H1 (cell line): ENCODE data around the gene ENTPD2. TPM values are rescaled to one million over a fixed set of nuclear protein-coding genes. Genes with fewer than 3 reads are reported as not detected.

Experiments used
- CTCF ChIA-PET: fragments of 300-600 bp; sonication (Branson Sonifier 250); formaldehyde crosslinking; loops from one replicate; lab custom pipeline; 2021; ENCODE audit not compliant: partially characterized antibody; lab: Charles Lee
- POLR2A ChIA-PET: fragments of 300-600 bp; sonication (Branson Sonifier 250); formaldehyde crosslinking; loops from one replicate; lab custom pipeline; 2021; ENCODE audit warnings: inconsistent platforms; ENCODE audit not compliant: partially characterized antibody; lab: Charles Lee
- DNase-seq, 2 experiments: peaks; one replicate each; pipeline versions ENCODE4 v3.0.0 to v3.0.0-alpha.2; 2010 to 2022; ENCODE audit warnings: low spot score in 2 of 2, low read depth in 1 of 2, mixed read lengths in 1 of 2
- FAIRE-seq: peaks from 2 replicates; lab custom pipeline; 2011; peaks lifted over from hg19 to GRCh38; lab: Jason Lieb, UNC
- H2AFZ ChIP-seq: 2 replicates; pipeline ENCODE4 v1.8.1; 2012; ENCODE audit warnings: low read length, inconsistent platforms
- H2AK5ac ChIP-seq: 2 replicates; pipeline ENCODE4 v1.6.1; 2013; ENCODE audit warnings: low read depth, low read length
- H2BK120ac ChIP-seq: replicated peaks from 2 replicates; pipeline ENCODE3; 2013; ENCODE audit warnings: low read depth, low read length, inconsistent platforms
- H2BK12ac ChIP-seq: 2 replicates; pipeline ENCODE4 v1.6.1; 2013; ENCODE audit warnings: low read depth, low read length
- H2BK15ac ChIP-seq: 2 replicates; pipeline ENCODE4 v1.6.1; 2013; ENCODE audit warnings: low read length
- H2BK20ac ChIP-seq: 2 replicates; pipeline ENCODE4 v1.6.1; 2013; ENCODE audit warnings: low read length
- H2BK5ac ChIP-seq: 2 replicates; pipeline ENCODE4 v1.6.1; 2013; ENCODE audit warnings: low read depth, low read length
- H3K14ac ChIP-seq: 2 replicates; pipeline ENCODE4 v1.6.1; 2013; ENCODE audit warnings: inconsistent platforms; ENCODE audit not compliant: insufficient read length
- H3K18ac ChIP-seq: 2 replicates; pipeline ENCODE4 v1.6.1; 2013; ENCODE audit warnings: low read length; ENCODE audit errors: extremely low read depth
- H3K23ac ChIP-seq: 2 replicates; pipeline ENCODE4 v1.6.1; 2013; ENCODE audit warnings: inconsistent platforms; ENCODE audit not compliant: insufficient read length
- H3K23me2 ChIP-seq: 2 replicates; pipeline ENCODE4 v1.6.1; 2013; ENCODE audit warnings: low read depth, low read length
- H3K27ac ChIP-seq: 2 replicates; pipeline ENCODE4 v1.6.1; 2011; ENCODE audit warnings: low read depth, low read length, inconsistent platforms
- H3K27me3 ChIP-seq, 4 experiments: replicated peaks in 1 of 4; 1 replicate in 1 of 4; 2 replicates in 3 of 4; pipeline versions ENCODE4 v1.6.1 to v1.8.1; 2011 to 2013; ENCODE audit warnings: low read length in 3 of 4, mild to moderate bottlenecking in 3 of 4, inconsistent platforms in 2 of 4, mixed read lengths in 2 of 4, moderate library complexity in 1 of 4; ENCODE audit not compliant: control insufficient read depth in 3 of 4, insufficient read depth in 3 of 4; ENCODE audit errors: extremely low read depth in 1 of 4
- H3K36me3 ChIP-seq, 4 experiments: 2 replicates each; pipeline versions ENCODE4 v1.6.1 to v1.8.1; 2011 to 2013; ENCODE audit warnings: mild to moderate bottlenecking in 4 of 4, low read length in 3 of 4, moderate library complexity in 2 of 4, control low read depth in 1 of 4, inconsistent platforms in 1 of 4; ENCODE audit not compliant: insufficient read depth in 4 of 4, control insufficient read depth in 2 of 4
- H3K4ac ChIP-seq: replicated peaks from 2 replicates; pipeline ENCODE3; 2013; ENCODE audit warnings: low read length, low read depth, mixed read lengths, inconsistent platforms; ENCODE audit not compliant: insufficient read length
- H3K4me1 ChIP-seq, 4 experiments: replicated peaks in 1 of 4; 1 replicate in 1 of 4; 2 replicates in 3 of 4; pipeline versions ENCODE4 v1.6.1 to v1.8.1; 2011 to 2013; ENCODE audit warnings: low read length in 3 of 4, inconsistent platforms in 2 of 4, mixed read lengths in 1 of 4; ENCODE audit not compliant: insufficient read depth in 4 of 4, control insufficient read depth in 3 of 4
- H3K4me2 ChIP-seq, 2 experiments: 2 replicates each; pipeline versions ENCODE4 v1.6.1 to v1.8.1; 2011 to 2013; ENCODE audit warnings: low read depth in 2 of 2, low read length in 2 of 2, control low read depth in 1 of 2, inconsistent platforms in 1 of 2, mild to moderate bottlenecking in 1 of 2; ENCODE audit not compliant: insufficient read depth in 1 of 2
- H3K4me3 ChIP-seq, 4 experiments: fragments of 200-600, 300-600 bp in 1 of 4; sonication (generic), shearing (Covaris generic), sonication (Bioruptor Twin) in 1 of 4; 2 replicates each; pipeline versions ENCODE4 v1.5.1 to v1.8.1; 2011 to 2016; ENCODE audit warnings: low read length in 4 of 4, low read depth in 3 of 4, control low read depth in 2 of 4, inconsistent platforms in 2 of 4, mild to moderate bottlenecking in 2 of 4, mixed read lengths in 1 of 4, moderate library complexity in 1 of 4; ENCODE audit not compliant: insufficient read depth in 2 of 4; ENCODE audit errors: extremely low read depth in 1 of 4
- H3K56ac ChIP-seq: replicated peaks from 2 replicates; pipeline ENCODE3; 2013; ENCODE audit warnings: low read depth, mild to moderate bottlenecking, mixed read lengths, low read length, inconsistent platforms; ENCODE audit not compliant: insufficient read length
- H3K79me1 ChIP-seq: 2 replicates; pipeline ENCODE4 v1.6.1; 2013; ENCODE audit warnings: low read depth, low read length, control low read depth
- H3K79me2 ChIP-seq, 2 experiments: 2 replicates each; pipeline versions ENCODE4 v1.6.1 to v1.8.1; 2012 to 2013; ENCODE audit warnings: low read length in 2 of 2, mild to moderate bottlenecking in 2 of 2, inconsistent platforms in 1 of 2; ENCODE audit not compliant: insufficient read depth in 2 of 2, control insufficient read depth in 1 of 2
- H3K9ac ChIP-seq, 4 experiments: replicated peaks in 1 of 4; 1 replicate in 1 of 4; 2 replicates in 3 of 4; pipeline versions ENCODE4 v1.6.1 to v1.8.1; 2011 to 2013; ENCODE audit warnings: low read depth in 3 of 4, low read length in 3 of 4, control low read depth in 2 of 4, mild to moderate bottlenecking in 2 of 4, moderate library complexity in 2 of 4, inconsistent platforms in 1 of 4; ENCODE audit errors: extremely low read depth in 1 of 4
- H3K9me3 ChIP-seq, 2 experiments: 2 replicates each; pipeline versions ENCODE4 v1.6.1 to v1.8.1; 2012 to 2013; ENCODE audit warnings: mild to moderate bottlenecking in 2 of 2, moderate library complexity in 2 of 2, control low read depth in 1 of 2, inconsistent platforms in 1 of 2, low read depth in 1 of 2, low read length in 1 of 2, mixed read lengths in 1 of 2; ENCODE audit not compliant: insufficient read depth in 2 of 2
- H4K20me1 ChIP-seq, 2 experiments: replicated peaks in 1 of 2; 2 replicates each; pipeline versions ENCODE3 to v1.8.1; 2011 to 2013; ENCODE audit warnings: inconsistent platforms in 2 of 2, low read length in 2 of 2, mild to moderate bottlenecking in 1 of 2; ENCODE audit not compliant: insufficient read depth in 2 of 2, control insufficient read depth in 1 of 2
- H4K5ac ChIP-seq: 2 replicates; pipeline ENCODE4 v1.6.1; 2013; ENCODE audit warnings: low read length, low read depth, mixed read lengths, inconsistent platforms; ENCODE audit not compliant: insufficient read length
- H4K8ac ChIP-seq: 2 replicates; pipeline ENCODE4 v1.8.0; 2013; ENCODE audit warnings: mild to moderate bottlenecking, moderate library complexity, low read length, inconsistent platforms; ENCODE audit not compliant: insufficient read depth; ENCODE audit errors: extremely low read depth
- H4K91ac ChIP-seq: replicated peaks from 2 replicates; pipeline ENCODE3; 2013; ENCODE audit warnings: low read length, mixed read lengths, inconsistent platforms; ENCODE audit not compliant: insufficient read length
- CTBP2 ChIP-seq: IDR thresholded peaks from 2 replicates; pipeline ENCODE4 v1.7.0; 2011; ENCODE audit warnings: borderline replicate concordance, mild to moderate bottlenecking, moderate library complexity, mixed read lengths, low read length; ENCODE audit not compliant: insufficient read depth, insufficient read length
- HDAC2 ChIP-seq, 2 experiments: fragments of 300-600 bp in 1 of 2; sonication (generic) in 1 of 2; IDR thresholded peaks; 2 replicates each; pipeline ENCODE4 v1.6.1; 2011 to 2012; ENCODE audit warnings: low read depth in 2 of 2, low read length in 2 of 2, mild to moderate bottlenecking in 2 of 2, moderate library complexity in 2 of 2, borderline replicate concordance in 1 of 2, inconsistent platforms in 1 of 2
- JUND ChIP-seq: IDR thresholded peaks from 2 replicates; pipeline ENCODE4 v1.6.1; 2011; ENCODE audit warnings: mild to moderate bottlenecking, improper control_type of control experiment, low read length
- KDM4A ChIP-seq: IDR thresholded peaks from one replicate; pipeline ENCODE4 v1.7.1; 2012; ENCODE audit warnings: low read depth, mild to moderate bottlenecking, moderate library complexity, low read length, inconsistent platforms; ENCODE audit not compliant: severe bottlenecking
- MAFK ChIP-seq: IDR thresholded peaks from 2 replicates; pipeline ENCODE4 v1.6.1; 2012; ENCODE audit warnings: low read depth, mild to moderate bottlenecking, improper control_type of control experiment, low read length
- RFX5 ChIP-seq: IDR thresholded peaks from 2 replicates; pipeline ENCODE4 v1.6.1; 2011; ENCODE audit warnings: low read depth, low read length, improper control_type of control experiment, borderline replicate concordance
- RNF2 ChIP-seq: fragments of 200-900, 300-1000 bp; sonication (generic); IDR thresholded peaks from 2 replicates; pipeline ENCODE4 v1.7.1; 2016; ENCODE audit warnings: borderline replicate concordance, low read depth, mild to moderate bottlenecking, antibody characterized with exemption, low read length; ENCODE audit not compliant: poor library complexity, severe bottlenecking; ENCODE audit errors: missing control alignments
- SP4 ChIP-seq: IDR thresholded peaks from 2 replicates; pipeline ENCODE4 v1.6.1; 2012; ENCODE audit warnings: low read length, inconsistent platforms
- TEAD4 ChIP-seq: IDR thresholded peaks from 2 replicates; pipeline ENCODE4 v1.6.1; 2012; ENCODE audit warnings: low read depth, low read length, inconsistent platforms, mixed read lengths
- WGBS, 2 experiments: shearing (Covaris generic) in 1 of 2; methylation state at CpG; one replicate each; pipeline versions ENCODE4 v1.1.6 to v1.1.7; 2013 to 2015; ENCODE audit warnings: low lambda C conversion rate in 2 of 2, mixed read lengths in 2 of 2, inconsistent platforms in 1 of 2, low coverage in 1 of 2, missing lambda C conversion rate in 1 of 2; ENCODE audit not compliant: insufficient replicate concordance in 2 of 2, insufficient coverage in 1 of 2, insufficient read length in 1 of 2; ENCODE audit errors: extremely low coverage in 1 of 2, missing lambda C conversion rate in 1 of 2; 5-methylcytosine and 5-hydroxymethylcytosine counted together
- polyA plus RNA-seq, 7 experiments: library from polyadenylated mRNA; depleted of rRNA in 3 of 7; stranded (reverse) in 5 of 7; unstranded in 2 of 7; fragments of >200 nt in 5 of 7; fragments of 200-250 nt in 2 of 7; gene quantifications; 1 replicate in 5 of 7; 2 replicates in 1 of 7; 4 replicates in 1 of 7; pipeline versions ENCODE4 v1.2.1 to v1.2.3, GENCODE V29; 2011 to 2013; ENCODE audit warnings: missing spikeins in 2 of 7, mixed read lengths in 2 of 7
- total RNA-seq: library from RNA; stranded (reverse); fragmentation: NEBNext Ultra II Directional; extraction: Animal tissue kit (Norgen Biotek cat#: 25700); gene quantifications from 2 replicates; pipeline ENCODE4 v1.2.1, GENCODE V29; 2021
- TF ChIP-seq, protein P1 (sequence below): IDR thresholded peaks from 2 replicates; pipeline ENCODE4 v1.6.1; 2011; ENCODE audit warnings: low read length, improper control_type of control experiment

ENTPD2 gene
- total and polyA plus RNA-seq, 2 of the 8 experiments (the other 6 are each of a cell fraction or from before 2014, with no cell fraction given): 0.65 to 3.8 TPM

GRCh38 chr9:137023157-137023556, 30.7 kb downstream of the ENTPD2 start:
- Histone ChIP-seq H3K18ac (no peak overlapping the region), H3K36me3 (no peaks in the 10 kb centered on the region), H3K14ac (no peak overlapping the region), H4K91ac (no peak overlapping the region), H4K5ac (no peak overlapping the region), H3K79me1 (no peaks in the 10 kb centered on the region), H3K23me2 (no peaks in the 10 kb centered on the region; the same call in 1 of the 2 replicates), H4K20me1 (peaks cover 0 to 8% of the 10 kb centered on the region in 2 experiments), H3K4me1 (peaks cover 0 to 9% (median 6%) of the 10 kb centered on the region in 4 experiments; a peak in 5 of 7 replicates), H2BK15ac (no peak overlapping the region), H2BK12ac (no peak overlapping the region), H2AFZ (no peak overlapping the region), H3K9ac (no peak overlapping the region), H3K4ac (no peak overlapping the region), H4K8ac (no peak overlapping the region), H2BK20ac (no peak overlapping the region), H3K79me2 (no peaks in the 10 kb centered on the region), H2AK5ac (no peak overlapping the region), H3K9me3 (no peaks in the 10 kb centered on the region), H3K27me3 (peaks cover 1 to 15% (median 10%) of the 10 kb centered on the region in 4 experiments; a peak in 6 of 7 replicates), H3K56ac (no peak overlapping the region), H3K27ac (no peak overlapping the region), H2BK5ac (no peak overlapping the region), H3K4me3 (no peak overlapping the region), H3K23ac (no peak overlapping the region), H3K4me2 (no peak overlapping the region), H2BK120ac (no peak overlapping the region)
- ChIA-PET POLR2A (interaction anchor here (1.1 kb wide), 1 partner anchor 223 kb away, joined by 4 read pairs; no protein-coding TSS in a partner anchor), CTCF (interaction anchor here (0.6 to 7.2 kb wide), 8 partner anchors 7 to 75 kb away, joined by 3 to 54 read pairs (median 4); partner anchors contain the start of genes ABCA2, FUT7, LCNL1 and PTGDS)
- whole genome bisulfite sequencing, 2 experiments: 93% methylated on average over 7 of the region's 7 CpGs; no CpG with 5 or more reads in 1 of the 2 experiments
- DNase-seq (no peak), FAIRE-seq (no peak)
- TF ChIP-seq, protein P1, sequence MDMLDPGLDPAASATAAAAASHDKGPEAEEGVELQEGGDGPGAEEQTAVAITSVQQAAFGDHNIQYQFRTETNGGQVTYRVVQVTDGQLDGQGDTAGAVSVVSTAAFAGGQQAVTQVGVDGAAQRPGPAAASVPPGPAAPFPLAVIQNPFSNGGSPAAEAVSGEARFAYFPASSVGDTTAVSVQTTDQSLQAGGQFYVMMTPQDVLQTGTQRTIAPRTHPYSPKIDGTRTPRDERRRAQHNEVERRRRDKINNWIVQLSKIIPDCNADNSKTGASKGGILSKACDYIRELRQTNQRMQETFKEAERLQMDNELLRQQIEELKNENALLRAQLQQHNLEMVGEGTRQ: no peak
- TF ChIP-seq MAFK (no peak), KDM4A (no peak), RFX5 (no peak), TEAD4 (no peak), HDAC2 (IDR thresholded peaks at IDR 0.05; ENCODE audit: borderline replicate concordance in 1 of 2, low read depth in 2 of 2, low read length in 2 of 2) (no peak), RNF2 (no peak), SP4 (no peak), JUND (no peak), CTBP2 (no peak)
